IPS DF 6.9 (cell line): ENCODE results near the gene PDZD4.

Experiments
- DNase-seq: peaks from one replicate; pipeline ENCODE4 v3.0.0-alpha.2; 2013; ENCODE audit warnings: low read depth, low spot score
- H3K27ac ChIP-seq: one replicate; pipeline ENCODE4 v1.5.1; 2013; ENCODE audit warnings: low read length, control low read depth
- H3K27me3 ChIP-seq: 2 replicates; pipeline ENCODE4 v1.6.1; 2013; ENCODE audit warnings: mild to moderate bottlenecking, low read length; ENCODE audit not compliant: control insufficient read depth, insufficient read depth
- H3K36me3 ChIP-seq: 2 replicates; pipeline ENCODE4 v1.6.1; 2013; ENCODE audit warnings: low read length; ENCODE audit not compliant: control insufficient read depth, insufficient read depth
- H3K4me1 ChIP-seq: 2 replicates; pipeline ENCODE4 v1.6.1; 2013; ENCODE audit warnings: low read length; ENCODE audit not compliant: control insufficient read depth, insufficient read depth
- H3K4me3 ChIP-seq: 2 replicates; pipeline ENCODE4 v1.5.1; 2013; ENCODE audit warnings: mild to moderate bottlenecking, low read length
- H3K9me3 ChIP-seq: 2 replicates; pipeline ENCODE4 v1.6.1; 2013; ENCODE audit warnings: low read length, inconsistent platforms; ENCODE audit not compliant: control insufficient read depth, insufficient read depth
- WGBS: extraction: QIAGEN DNeasy Blood & Tissue Kit; methylation state at CpG from one replicate; pipeline ENCODE4 v1.1.7; 2013; ENCODE audit warnings: mixed read lengths, missing lambda C conversion rate; ENCODE audit not compliant: insufficient read length, insufficient coverage; 5-methylcytosine and 5-hydroxymethylcytosine counted together

Gene PDZD4

GRCh38 chrX:153806999-153807575 is 23.3 kb downstream of the PDZD4 start:
- Histone ChIP-seq H3K4me1 (peaks cover 1% of the 10 kb centered on the region; the same call in 1 of the 2 replicates), H3K27ac (no peak overlapping the region), H3K4me3 (no peak overlapping the region), H3K27me3 (no peaks in the 10 kb centered on the region), H3K36me3 (peaks cover 22% of the 10 kb centered on the region), H3K9me3 (no peaks in the 10 kb centered on the region)
- WGBS, result no CpG with 5 or more reads among the region's 28 CpGs
- no peak for DNase-seq

DNA sequence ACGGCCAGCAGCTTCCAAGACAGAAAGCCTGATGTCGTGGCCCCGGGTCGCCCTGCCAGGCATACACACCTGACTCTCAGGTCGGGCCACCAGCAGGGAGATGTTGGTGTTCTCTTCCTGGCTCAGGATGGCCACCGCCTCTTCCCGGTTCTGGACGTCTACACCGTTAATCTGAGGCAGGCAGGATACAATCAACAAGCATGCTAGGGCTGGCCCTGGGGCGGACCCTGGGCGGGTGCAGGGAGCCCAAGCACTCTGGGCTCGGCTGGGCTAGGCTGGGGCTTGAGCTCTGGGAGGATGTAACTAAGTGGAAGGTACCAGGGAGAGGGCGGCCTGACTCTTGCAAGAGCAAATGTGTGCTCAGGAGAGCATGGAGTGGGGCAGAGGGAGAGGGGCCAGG is 24.9 kb downstream of the PDZD4 start:
- H3K36me3 ChIP-seq, result peaks cover 24% of the 10 kb centered on the region
- no peak overlapping the region for H3K27ac ChIP-seq
- no peaks in the 10 kb centered on the region; the same call in 1 of the 2 replicates for H3K4me1 ChIP-seq
- no peak overlapping the region for H3K4me3 ChIP-seq
- WGBS, result no CpG with 5 or more reads among the region's 13 CpGs
- H3K27me3 ChIP-seq, result no peaks in the 10 kb centered on the region
- no peaks in the 10 kb centered on the region for H3K9me3 ChIP-seq
- DNase-seq, result no peak

DNA sequence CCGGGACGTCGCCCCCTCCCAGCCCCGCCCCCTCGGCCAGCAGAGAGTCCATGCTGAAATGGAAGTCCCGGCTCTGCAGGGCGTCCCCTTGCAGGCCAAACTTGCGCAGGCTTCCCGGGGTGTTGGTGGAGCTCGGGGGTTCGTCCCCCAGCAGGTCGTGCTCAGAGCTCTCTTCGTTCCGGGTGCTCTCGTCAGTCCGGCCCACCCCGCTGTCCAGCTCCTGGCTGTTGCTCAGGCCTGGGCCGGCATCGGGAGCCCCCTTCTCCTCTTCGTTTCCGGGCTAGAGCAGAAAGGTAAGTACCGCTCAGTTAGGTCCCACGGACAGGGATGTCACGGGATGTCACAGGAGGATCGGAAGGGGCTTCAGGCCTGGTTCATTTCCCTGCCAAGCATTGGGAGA is 25.7 kb downstream of the PDZD4 start:
- peaks cover 24% of the 10 kb centered on the region for H3K36me3 ChIP-seq
- H3K4me3 ChIP-seq, result no peak overlapping the region
- H3K27ac ChIP-seq, result no peak overlapping the region
- DNase-seq, result no peak
- no peaks in the 10 kb centered on the region; the same call in 1 of the 2 replicates for H3K4me1 ChIP-seq
- no CpG with 5 or more reads among the region's 25 CpGs for WGBS
- H3K27me3 ChIP-seq, result no peaks in the 10 kb centered on the region
- no peaks in the 10 kb centered on the region for H3K9me3 ChIP-seq

- no CpG with 5 or more reads among the region's 34 CpGs for WGBS
Observed at GRCh38 chrX:153804100-153804595, 26.2 kb downstream of the PDZD4 start.

DNA sequence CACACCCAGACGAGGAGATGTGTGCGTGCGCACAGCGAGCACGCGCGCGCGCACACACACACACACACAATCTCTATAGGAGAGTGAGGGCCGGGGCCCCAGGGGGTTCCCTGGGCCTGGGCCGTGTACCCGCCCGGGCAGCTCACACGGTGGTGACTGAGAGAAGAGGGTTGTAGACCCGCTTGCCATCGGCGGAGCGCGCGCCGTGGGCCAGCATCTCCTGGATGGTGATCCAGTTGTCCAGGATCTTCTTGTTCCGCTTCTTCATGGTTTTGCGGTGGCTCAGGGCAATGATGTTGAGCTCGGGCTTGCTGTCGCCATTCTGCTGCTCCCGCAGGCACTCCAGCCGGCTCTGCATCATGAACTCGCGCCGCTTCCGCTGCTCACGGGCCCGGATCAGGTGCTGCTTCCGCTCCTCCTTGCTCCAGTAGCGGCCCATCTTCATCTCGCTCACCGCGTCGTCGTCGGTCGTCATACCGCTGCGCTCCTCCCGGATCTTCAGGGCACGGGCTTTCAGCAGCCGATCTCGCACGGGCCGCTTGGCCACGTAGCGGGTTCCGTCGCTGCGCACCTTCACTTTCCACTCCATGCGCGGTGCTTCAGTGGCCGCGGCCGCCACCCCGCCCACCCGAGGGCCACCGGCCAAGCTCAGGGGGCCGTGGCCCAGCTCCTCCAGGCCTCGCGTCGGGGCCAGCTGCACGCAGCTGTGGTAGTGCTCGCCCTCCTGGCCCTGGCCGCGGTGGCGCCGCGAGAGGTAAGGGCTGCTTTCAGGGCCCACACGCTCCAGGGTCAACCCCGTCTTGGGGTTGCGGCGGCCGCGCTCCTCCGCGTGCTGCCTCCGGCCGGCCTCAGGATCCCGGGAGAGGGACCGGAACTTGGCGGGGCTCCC is 26.9 kb downstream of the PDZD4 start:
- DNase-seq, result no peak
- Histone ChIP-seq H3K4me3 (no peak overlapping the region), H3K9me3 (no peaks in the 10 kb centered on the region), H3K27me3 (no peaks in the 10 kb centered on the region), H3K27ac (no peak overlapping the region), H3K4me1 (no peaks in the 10 kb centered on the region; the same call in 1 of the 2 replicates), H3K36me3 (peaks cover 27% of the 10 kb centered on the region)
- no CpG with 5 or more reads among the region's 87 CpGs for WGBS

More at GRCh38 chrX:153804100-153804595, 26.2 kb downstream of the PDZD4 start:
- Histone ChIP-seq H3K27me3 (no peaks in the 10 kb centered on the region), H3K9me3 (no peaks in the 10 kb centered on the region), H3K4me3 (no peak overlapping the region), H3K36me3 (peaks cover 26% of the 10 kb centered on the region), H3K4me1 (no peaks in the 10 kb centered on the region; the same call in 1 of the 2 replicates), H3K27ac (no peak overlapping the region)
- DNase-seq, result no peak

GRCh38 chrX:153802513-153803045 is 27.8 kb downstream of the PDZD4 start:
- Histone ChIP-seq H3K9me3 (no peaks in the 10 kb centered on the region), H3K36me3 (peaks cover 32% of the 10 kb centered on the region)
- no peak for DNase-seq

DNA sequence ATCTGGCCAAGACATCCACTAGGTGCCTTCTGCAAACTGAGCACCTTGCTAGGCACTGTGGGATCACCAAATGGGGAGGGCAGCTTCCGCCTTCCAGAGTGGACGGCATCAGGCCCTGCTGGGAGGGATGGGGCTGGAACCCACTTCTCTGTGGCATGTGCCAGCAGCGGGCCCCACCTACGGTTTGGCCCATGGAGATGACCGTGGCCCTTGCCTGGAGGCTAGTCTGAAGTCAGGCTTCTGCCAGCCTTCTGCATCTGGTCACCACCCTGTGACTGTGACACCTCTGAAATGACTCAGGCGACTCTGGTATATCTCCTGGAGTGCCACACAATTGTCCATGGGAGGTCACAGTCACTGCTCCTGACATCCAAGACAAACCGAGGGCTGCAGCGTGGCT is 28.7 kb downstream of the PDZD4 start:
- no CpG with 5 or more reads among the region's 8 CpGs for WGBS
- no peak overlapping the region for H3K27ac ChIP-seq
- H3K36me3 ChIP-seq, result peaks cover 36% of the 10 kb centered on the region
- H3K27me3 ChIP-seq, result no peaks in the 10 kb centered on the region
- H3K9me3 ChIP-seq, result no peaks in the 10 kb centered on the region
- no peaks in the 10 kb centered on the region; the same call in 1 of the 2 replicates for H3K4me1 ChIP-seq
- H3K4me3 ChIP-seq, result no peak overlapping the region
- no peak for DNase-seq

More at GRCh38 chrX:153802513-153803045, 27.8 kb downstream of the PDZD4 start:
- H3K4me1 ChIP-seq, result no peaks in the 10 kb centered on the region; the same call in 1 of the 2 replicates
- no peak overlapping the region for H3K4me3 ChIP-seq
- no peaks in the 10 kb centered on the region for H3K27me3 ChIP-seq
- no peak overlapping the region for H3K27ac ChIP-seq
- no CpG with 5 or more reads among the region's 14 CpGs for WGBS

- peaks cover 35% of the 10 kb centered on the region for H3K36me3 ChIP-seq
- no peaks in the 10 kb centered on the region; the same call in 1 of the 2 replicates for H3K4me1 ChIP-seq
- no peak for DNase-seq
- no peak overlapping the region for H3K4me3 ChIP-seq
- no peaks in the 10 kb centered on the region for H3K9me3 ChIP-seq
- no peak overlapping the region for H3K27ac ChIP-seq
- no peaks in the 10 kb centered on the region for H3K27me3 ChIP-seq
- no CpG with 5 or more reads among the region's 7 CpGs for WGBS
Observed at GRCh38 chrX:153800746-153801145, 29.6 kb downstream of the PDZD4 start.

DNA sequence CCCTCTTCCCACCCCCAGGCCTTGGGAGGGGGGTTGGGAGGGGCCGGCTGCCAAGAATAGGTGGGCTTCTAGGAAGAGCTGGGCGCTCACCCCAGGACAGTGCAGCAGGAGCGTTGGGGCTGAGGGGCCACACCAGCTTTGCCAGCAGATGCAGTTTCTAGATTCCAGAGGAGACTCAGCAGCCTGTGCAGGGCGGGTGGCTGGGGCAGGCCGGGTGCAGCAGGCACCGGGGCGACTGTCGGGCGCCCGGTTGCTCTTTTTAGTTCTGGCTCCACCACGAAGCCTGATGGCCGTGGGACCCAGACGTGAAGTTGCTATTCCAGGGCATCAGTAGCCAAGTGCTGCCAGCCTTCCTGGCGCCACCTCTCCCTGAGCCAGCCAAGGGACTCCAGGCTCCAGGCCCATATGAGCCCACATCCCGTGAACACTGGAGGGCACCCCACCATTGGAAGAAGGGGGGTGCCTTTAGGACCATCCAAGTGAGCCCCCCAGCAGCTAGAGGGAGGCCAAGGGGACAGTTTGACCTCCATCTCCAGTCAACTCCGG is 30.1 kb downstream of the PDZD4 start:
- DNase-seq, result no peak
- no CpG with 5 or more reads among the region's 16 CpGs for WGBS
- H3K4me1 ChIP-seq, result peaks cover 2% of the 10 kb centered on the region; the same call in 1 of the 2 replicates
- H3K27ac ChIP-seq, result no peak overlapping the region
- H3K27me3 ChIP-seq, result no peaks in the 10 kb centered on the region
- peaks cover 30% of the 10 kb centered on the region for H3K36me3 ChIP-seq
- no peaks in the 10 kb centered on the region for H3K9me3 ChIP-seq
- H3K4me3 ChIP-seq, result no peak overlapping the region

DNA sequence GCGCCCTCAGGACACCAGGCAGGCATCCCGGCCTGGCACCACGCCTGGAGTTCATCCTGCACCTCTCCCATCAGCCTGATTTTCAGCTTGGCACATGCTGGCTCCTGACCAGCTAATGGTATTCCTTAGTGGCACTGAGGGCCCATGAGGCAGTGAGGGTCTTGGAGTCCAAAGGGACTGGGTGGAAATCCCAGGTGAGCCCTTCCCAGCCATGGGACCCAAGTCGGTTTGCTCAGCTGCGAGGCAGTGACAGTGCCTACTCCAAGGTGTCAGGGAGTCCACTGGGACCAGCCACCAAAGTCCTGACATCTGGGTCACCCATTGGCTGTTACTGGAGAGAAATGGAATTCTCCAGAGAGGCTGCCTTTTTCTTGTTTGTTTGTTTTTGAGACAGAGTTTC is 31.0 kb downstream of the PDZD4 start:
- Histone ChIP-seq H3K36me3 (peaks cover 29% of the 10 kb centered on the region), H3K9me3 (no peaks in the 10 kb centered on the region), H3K4me1 (peaks cover 2% of the 10 kb centered on the region; the same call in 1 of the 2 replicates), H3K4me3 (no peak overlapping the region), H3K27ac (no peak overlapping the region), H3K27me3 (no peaks in the 10 kb centered on the region)
- WGBS, result no CpG with 5 or more reads among the region's 5 CpGs
- no peak for DNase-seq
